Psoas muscle (tissue), 8 donors: ENCODE data around the gene KCNK13. TPM values are rescaled to one million over a fixed set of nuclear protein-coding genes. Genes with fewer than 3 reads are reported as not detected.
"Not testable (repeated sequence)": the region's sequence is repeated elsewhere in the genome, so short reads cannot be mapped to it uniquely, and the experiment has no call there.

Source experiments
- ATAC-seq, 4 donors: fragments of 200-7000 bp; cut with Tn5 transposase; one replicate each; pipeline ENCODE4 v1.9.1; 2020; ENCODE audit warnings: moderate library complexity in 3 of 4, mild to moderate bottlenecking in 2 of 4
- DNase-seq, 2 donors: peaks; one replicate each; pipeline ENCODE4 v3.0.0-alpha.2; 2020
- H3K27ac ChIP-seq: fragments of 200-600 bp; one replicate; pipeline ENCODE4 v1.8.0; 2022
- H3K27me3 ChIP-seq, 3 donors: fragments of 200-600 bp in 1 of 3; one replicate each; pipeline versions ENCODE4 v1.6.1 to v1.8.0; 2013 to 2022; ENCODE audit warnings: low read length in 2 of 3, mild to moderate bottlenecking in 2 of 3, moderate library complexity in 1 of 3; ENCODE audit not compliant: insufficient read depth in 3 of 3
- H3K36me3 ChIP-seq, 2 donors: fragments of 200-600 bp in 1 of 2; one replicate each; pipeline versions ENCODE4 v1.6.1 to v1.8.0; 2013 to 2022; ENCODE audit warnings: low read depth in 1 of 2, mild to moderate bottlenecking in 1 of 2, moderate library complexity in 1 of 2; ENCODE audit not compliant: insufficient read depth in 1 of 2
- H3K4me1 ChIP-seq: fragments of 200-600 bp; one replicate; pipeline ENCODE4 v1.8.0; 2022
- H3K4me3 ChIP-seq: fragments of 200-600 bp; one replicate; pipeline ENCODE4 v1.8.0; 2022; ENCODE audit warnings: mild to moderate bottlenecking
- H3K9me3 ChIP-seq: fragments of 200-600 bp; one replicate; pipeline ENCODE4 v1.8.0; 2022
- CTCF ChIP-seq: fragments of 200-600 bp; IDR thresholded peaks from one replicate; pipeline ENCODE4 v1.8.0; 2022; ENCODE audit warnings: antibody characterized with exemption
- WGBS, 3 donors: extraction: QIAGEN DNeasy Blood & Tissue Kit; methylation state at CpG; one replicate each; pipeline versions ENCODE4 v1.1.6 to v1.1.7; 2013; 5-methylcytosine and 5-hydroxymethylcytosine counted together
- intact Hi-C, 2 donors: fragments of 100-400 bp; cut with DNase I; formaldehyde crosslinking; loops; one replicate each; pipeline versions ENCODE4 v1.11.0 to v1.14.2; 2022
- polyA plus RNA-seq, 3 donors: library from polyadenylated mRNA; stranded (reverse); fragments of 200-250 nt; gene quantifications; one replicate each; pipeline ENCODE4 v1.2.3, GENCODE V29; 2013
- total RNA-seq, 4 donors: library from RNA; stranded (reverse); fragmentation: NEBNext Ultra II Directional in 2 of 4; extraction: Animal tissue kit (Norgen Biotek cat#: 25700) in 2 of 4; gene quantifications; one replicate each; pipeline versions ENCODE4 v1.2.1 to v1.2.4, GENCODE V29; 2021 to 2023
- donor health status: healthy with polysubstance abuse.
- donor health status: DM: no; HTN: no; CAD: no; lungs with moderate emphysema.
- donor health status: Bipolar disorder and iron deficiency.
- donor health status: healthy.
- donor health status: DM: yes; HTN: yes; CAD: no.
- donor health status: DM: no; HTN: no; CAD: no.
- donor health status: DM: no; HTN: no; CAD: no.
- donor health status: DM: yes; HTN: yes; CAD: no.

KCNK13 gene
- total and polyA plus RNA-seq, 7 donors: 0.01 to 0.30 (median 0.03) TPM; not detected in 3

GRCh38 chr14:90024910-90025309, 36.9 kb upstream of the KCNK13 start:
- Histone ChIP-seq H3K36me3 (peaks cover 0 to 31% of the 10 kb centered on the region in 2 donors), H3K9me3 (no peaks in the 10 kb centered on the region), H3K27ac (no peak overlapping the region), H3K27me3 (no peaks in the 10 kb centered on the region), H3K4me3 (no peak overlapping the region), H3K4me1 (no peaks in the 10 kb centered on the region)
- intact Hi-C loops: no loop called here
- ATAC-seq (no peak), DNase-seq (no peak)
- no peak for TF ChIP-seq CTCF
- 81 to 94% (median 84%) methylated on average over 3 of the region's 3 CpGs for WGBS, 3 donors

DNA sequence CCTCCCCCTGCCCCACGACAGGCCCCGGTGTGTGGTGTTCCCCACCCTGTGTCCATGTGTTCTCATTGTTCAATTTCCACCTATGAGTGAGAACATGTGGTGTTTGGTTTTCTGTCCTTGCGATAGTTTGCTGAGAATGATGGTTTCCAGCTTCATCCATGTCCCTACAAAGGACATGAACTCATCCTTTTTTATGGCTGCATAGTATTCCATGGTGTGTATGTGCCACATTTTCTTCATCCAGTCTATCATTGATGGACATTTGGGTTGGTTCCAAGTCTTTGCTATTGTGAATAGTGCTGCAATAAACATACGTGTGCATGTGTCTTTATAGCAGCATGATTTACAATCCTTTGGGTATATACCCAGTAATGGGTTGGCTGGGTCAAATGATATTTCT, 35.2 kb upstream of the KCNK13 start:
- H3K4me3 ChIP-seq, H3K4me1 ChIP-seq, ATAC-seq, DNase-seq, H3K27me3 ChIP-seq, intact Hi-C loops, H3K9me3 ChIP-seq, H3K27ac ChIP-seq: not testable (repeated sequence)
- 96 to 100% (median 99%) methylated on average over 3 to 4 of the region's 4 CpGs for WGBS, 3 donors
- peaks cover 0 to 19% of the 10 kb centered on the region in 2 donors for H3K36me3 ChIP-seq

GRCh38 chr14:90027842-90028241, 34.0 kb upstream of the KCNK13 start:
- H3K27me3 ChIP-seq: no peaks in the 10 kb centered on the region
- DNase-seq: no peak
- no peak for TF ChIP-seq CTCF
- no peaks in the 10 kb centered on the region for H3K9me3 ChIP-seq
- WGBS, 3 donors: 68 to 87% (median 87%) methylated on average over 1 of the region's 1 CpG
- H3K36me3 ChIP-seq: peaks cover 4 to 17% of the 10 kb centered on the region in 2 donors
- H3K27ac ChIP-seq: no peak overlapping the region
- H3K4me1 ChIP-seq: no peaks in the 10 kb centered on the region
- H3K4me3 ChIP-seq: no peak overlapping the region
- intact Hi-C loops: no loop called here
- no peak for ATAC-seq

- no peaks in the 10 kb centered on the region for H3K27me3 ChIP-seq
- ATAC-seq: no peak
- no peaks in the 10 kb centered on the region for H3K9me3 ChIP-seq
- 98 to 100% (median 100%) methylated on average over 2 of the region's 2 CpGs for WGBS, 3 donors
- no peak overlapping the region for H3K4me3 ChIP-seq
- intact Hi-C loops: no loop called here
- no peak overlapping the region for H3K27ac ChIP-seq
- H3K4me1 ChIP-seq: no peaks in the 10 kb centered on the region
- no peak for DNase-seq
- H3K36me3 ChIP-seq: peaks cover 6 to 36% of the 10 kb centered on the region in 2 donors
- no peak for TF ChIP-seq CTCF
These were observed 27.6 kb upstream of the KCNK13 start for GRCh38 chr14:90034156-90034555.

DNA sequence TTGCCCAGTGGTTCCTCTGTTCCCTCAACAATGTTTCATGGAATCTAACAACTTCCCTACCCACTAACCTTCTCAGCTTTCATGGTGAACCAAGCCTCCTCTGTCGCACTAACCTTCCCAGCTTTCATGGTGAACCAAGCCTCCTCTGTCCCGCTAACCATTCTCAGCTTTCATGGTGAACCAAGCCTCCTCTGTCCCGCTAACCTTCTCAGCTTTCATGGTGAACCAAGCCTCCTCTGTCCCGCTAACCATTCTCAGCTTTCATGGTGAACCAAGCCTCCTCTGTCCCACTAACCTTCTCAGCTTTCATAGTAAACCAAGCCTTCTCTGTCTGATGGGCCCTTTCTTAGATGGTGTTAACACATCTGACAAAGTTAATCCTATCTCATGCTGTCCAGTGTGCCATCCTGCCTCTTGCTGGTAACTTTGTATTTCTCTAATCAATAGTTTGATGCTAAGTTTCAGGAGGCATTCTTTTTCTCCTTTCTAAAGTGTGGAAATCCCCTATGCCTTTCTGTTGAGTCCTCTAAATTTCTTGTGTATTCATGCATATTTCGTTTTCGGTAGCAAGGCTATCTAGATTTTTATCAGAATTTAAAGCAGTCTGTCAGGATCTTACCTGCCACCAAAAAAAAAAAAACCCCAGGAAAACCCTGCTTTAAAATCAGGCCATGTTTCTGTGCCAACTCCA, 26.8 kb upstream of the KCNK13 start:
- Histone ChIP-seq H3K27me3 (no peaks in the 10 kb centered on the region), H3K4me1 (no peaks in the 10 kb centered on the region), H3K4me3 (no peak overlapping the region), H3K9me3 (no peaks in the 10 kb centered on the region), H3K36me3 (peaks cover 6 to 36% of the 10 kb centered on the region in 2 donors), H3K27ac (no peak overlapping the region)
- intact Hi-C loops: no loop called here
- DNase-seq: no peak
- ATAC-seq: no peak
- 94 to 98% (median 96%) methylated on average over 6 of the region's 6 CpGs for WGBS, 3 donors
- no peak for TF ChIP-seq CTCF
